OCI-LY7 (cell line): Measurements from ENCODE around the gene CAPN10.

ENCODE experiments used
- CTCF ChIP-seq: fragments of 200-600 bp; sonication (generic); conservative IDR thresholded peaks from 2 replicates; pipeline ENCODE4 v1.5.1; 2014; ENCODE audit warnings: mild to moderate bottlenecking, antibody characterized with exemption, low read length, moderate library complexity, mixed read lengths
- EZH2phosphoT487 ChIP-seq: fragments of 200-600 bp; sonication (generic); IDR thresholded peaks from 2 replicates; pipeline ENCODE4 v1.6.1; 2018; ENCODE audit warnings: low read depth, borderline replicate concordance, mild to moderate bottlenecking, mixed run types, antibody characterized with exemption, low read length, moderate library complexity, mixed read lengths

GRCh38 chr2:240588669-240589068 lies 2.1 kb downstream of the CAPN10 start:
- no peak for TF ChIP-seq CTCF
- TF ChIP-seq EZH2phosphoT487: no peak
